GM12878 (cell line): ENCODE results near the gene MIA3. TPM values are rescaled to one million over a fixed set of nuclear protein-coding genes. Genes with fewer than 3 reads are reported as not detected.

ENCODE experiments used
- ASH2L ChIP-seq: fragments of 300-600, 200-600 bp; sonication (generic); IDR thresholded peaks from 2 replicates; pipeline ENCODE4 v1.6.1; 2017; ENCODE audit warnings: low read depth, mild to moderate bottlenecking, borderline replicate concordance
- EED ChIP-seq: sonication (generic); IDR thresholded peaks from 2 replicates; pipeline ENCODE4 v1.6.1; 2016; ENCODE audit warnings: antibody characterized with exemption, low read depth
- KAT2A ChIP-seq: conservative IDR thresholded peaks from 2 replicates; pipeline ENCODE4 v1.6.1; 2011; ENCODE audit warnings: low read depth, low read length; ENCODE audit not compliant: control insufficient read depth
- NFIC ChIP-seq: IDR thresholded peaks from 2 replicates; pipeline ENCODE4 v1.6.1; 2012; ENCODE audit warnings: low read depth, mild to moderate bottlenecking, inconsistent platforms, low read length, moderate library complexity
- NFYA ChIP-seq: IDR thresholded peaks from 2 replicates; pipeline ENCODE4 v1.6.1; 2011; ENCODE audit warnings: low read depth, mild to moderate bottlenecking, low read length, improper control_type of control experiment, borderline replicate concordance
- RBBP5 ChIP-seq: fragments of 200-600 bp; sonication (generic); conservative IDR thresholded peaks from 2 replicates; pipeline ENCODE4 v1.6.1; 2016
- SMARCA5 ChIP-seq: fragments of 450-650 bp; IDR thresholded peaks from 2 replicates; pipeline ENCODE4 v1.6.1; 2017; ENCODE audit warnings: mild to moderate bottlenecking
- STAT3 ChIP-seq: IDR thresholded peaks from 2 replicates; pipeline ENCODE4 v1.6.1; 2011; ENCODE audit warnings: low read depth, low read length, improper control_type of control experiment
- ZNF24 ChIP-seq: fragments of 450-650 bp; IDR thresholded peaks from 2 replicates; pipeline ENCODE4 v1.6.1; 2017; ENCODE audit warnings: antibody characterized with exemption, mild to moderate bottlenecking
- polyA plus RNA-seq, 11 experiments: library from polyadenylated mRNA; depleted of rRNA in 4 of 11; unstranded in 6 of 11; stranded (reverse) in 5 of 11; fragments of >200 nt; fragmentation: Nextera tagmentation in 4 of 11; fragmentation: Illumina TruSeq in 1 of 11; extraction: Ambion mirVana in 4 of 11; extraction: Trizol in 1 of 11; gene quantifications; 1 replicate in 1 of 11; 2 replicates in 10 of 11; pipeline versions ENCODE4 v1.2.1 to v1.2.3, GENCODE V29; 2011 to 2016; ENCODE audit warnings: inconsistent platforms in 2 of 11, missing spikeins in 2 of 11, low read depth in 1 of 11
- total RNA-seq, 4 experiments: library from RNA; depleted of rRNA in 3 of 4; stranded (reverse); fragments of >200 nt in 3 of 4; fragmentation: Illumina TruSeq in 1 of 4; extraction: Trizol in 1 of 4; gene quantifications; 2 replicates each; pipeline versions ENCODE4 v1.2.1 to v1.2.3, GENCODE V29; 2013 to 2021
- TF ChIP-seq, protein P1 (sequence below): fragments of 450-650 bp; IDR thresholded peaks from 2 replicates; pipeline ENCODE4 v1.6.1; 2016; ENCODE audit warnings: mild to moderate bottlenecking, moderate library complexity, borderline replicate concordance
- TF ChIP-seq, protein P2 (sequence below): fragments of 450-650 bp; IDR thresholded peaks from 2 replicates; pipeline ENCODE4 v1.6.1; 2017; ENCODE audit warnings: mild to moderate bottlenecking, moderate library complexity
- TF ChIP-seq, protein P3 (sequence below): fragments of 150-350 bp; IDR thresholded peaks from 2 replicates; pipeline ENCODE4 v1.6.1; 2014; ENCODE audit warnings: mild to moderate bottlenecking, low read depth, low read length
- TF ChIP-seq, protein P4 (sequence below): IDR thresholded peaks from 2 replicates; pipeline ENCODE4 v1.6.1; 2012; ENCODE audit warnings: mild to moderate bottlenecking, low read depth, low read length
- TF ChIP-seq, protein P5 (sequence below): IDR thresholded peaks from 2 replicates; pipeline ENCODE4 v1.6.1; 2012; ENCODE audit warnings: low read depth, low read length, improper control_type of control experiment

Gene MIA3
- total and polyA plus RNA-seq, 10 of the 15 experiments (the other 5 are each of a cell fraction or from before 2014, with no cell fraction given): 12.9 to 50.8 (median 30.3) TPM

DNA sequence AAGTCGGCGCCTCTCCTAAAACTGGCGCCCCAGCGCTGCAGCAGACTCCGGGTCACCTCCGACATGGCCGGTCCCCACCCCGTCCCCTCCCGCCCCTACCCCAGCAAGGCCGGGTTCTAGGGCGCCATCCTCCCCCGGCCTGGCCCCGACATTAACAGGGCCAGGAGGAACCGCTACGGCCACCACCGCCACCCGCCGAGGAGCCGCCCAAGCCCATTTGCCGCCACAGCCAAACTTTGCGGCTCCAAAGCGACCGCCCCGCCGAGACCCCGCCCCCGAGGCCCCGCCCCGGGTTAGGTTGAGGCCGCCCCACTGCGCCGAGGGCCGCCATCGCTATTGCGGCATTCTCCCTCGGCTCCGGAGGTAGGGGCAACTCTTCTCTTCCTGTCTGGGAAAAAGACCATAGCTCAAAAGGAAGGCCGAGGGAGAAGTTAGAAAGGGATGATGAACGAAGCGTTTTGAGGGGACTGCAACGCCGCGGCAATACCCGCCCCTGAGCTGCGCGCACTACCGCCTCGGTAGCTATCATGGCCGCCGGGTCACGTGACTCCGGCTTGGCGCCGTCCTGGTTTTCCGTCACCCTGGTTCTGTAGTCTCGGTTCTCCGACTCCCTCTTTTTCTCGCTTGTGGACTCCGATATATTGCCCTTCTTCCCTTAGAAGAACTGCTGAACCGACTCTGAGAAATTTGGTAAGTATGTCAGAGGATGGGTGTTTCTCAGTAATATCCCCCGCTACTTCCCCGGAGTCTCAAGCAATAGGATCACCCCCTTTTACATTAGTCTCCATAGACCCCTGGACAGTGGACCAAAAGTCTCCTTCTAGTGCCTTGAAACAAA, 94.6 kb downstream of the MIA3 start, which contains the start of the genes AIDA and BROX (continued):
- TF ChIP-seq, protein P1, sequence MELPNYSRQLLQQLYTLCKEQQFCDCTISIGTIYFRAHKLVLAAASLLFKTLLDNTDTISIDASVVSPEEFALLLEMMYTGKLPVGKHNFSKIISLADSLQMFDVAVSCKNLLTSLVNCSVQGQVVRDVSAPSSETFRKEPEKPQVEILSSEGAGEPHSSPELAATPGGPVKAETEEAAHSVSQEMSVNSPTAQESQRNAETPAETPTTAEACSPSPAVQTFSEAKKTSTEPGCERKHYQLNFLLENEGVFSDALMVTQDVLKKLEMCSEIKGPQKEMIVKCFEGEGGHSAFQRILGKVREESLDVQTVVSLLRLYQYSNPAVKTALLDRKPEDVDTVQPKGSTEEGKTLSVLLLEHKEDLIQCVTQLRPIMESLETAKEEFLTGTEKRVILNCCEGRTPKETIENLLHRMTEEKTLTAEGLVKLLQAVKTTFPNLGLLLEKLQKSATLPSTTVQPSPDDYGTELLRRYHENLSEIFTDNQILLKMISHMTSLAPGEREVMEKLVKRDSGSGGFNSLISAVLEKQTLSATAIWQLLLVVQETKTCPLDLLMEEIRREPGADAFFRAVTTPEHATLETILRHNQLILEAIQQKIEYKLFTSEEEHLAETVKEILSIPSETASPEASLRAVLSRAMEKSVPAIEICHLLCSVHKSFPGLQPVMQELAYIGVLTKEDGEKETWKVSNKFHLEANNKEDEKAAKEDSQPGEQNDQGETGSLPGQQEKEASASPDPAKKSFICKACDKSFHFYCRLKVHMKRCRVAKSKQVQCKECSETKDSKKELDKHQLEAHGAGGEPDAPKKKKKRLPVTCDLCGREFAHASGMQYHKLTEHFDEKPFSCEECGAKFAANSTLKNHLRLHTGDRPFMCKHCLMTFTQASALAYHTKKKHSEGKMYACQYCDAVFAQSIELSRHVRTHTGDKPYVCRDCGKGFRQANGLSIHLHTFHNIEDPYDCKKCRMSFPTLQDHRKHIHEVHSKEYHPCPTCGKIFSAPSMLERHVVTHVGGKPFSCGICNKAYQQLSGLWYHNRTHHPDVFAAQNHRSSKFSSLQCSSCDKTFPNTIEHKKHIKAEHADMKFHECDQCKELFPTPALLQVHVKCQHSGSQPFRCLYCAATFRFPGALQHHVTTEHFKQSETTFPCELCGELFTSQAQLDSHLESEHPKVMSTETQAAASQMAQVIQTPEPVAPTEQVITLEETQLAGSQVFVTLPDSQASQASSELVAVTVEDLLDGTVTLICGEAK: no peak
- no peak for TF ChIP-seq ZNF24
- no peak for TF ChIP-seq NFYA
- no peak; the same call in 1 of the 2 replicates for TF ChIP-seq NFIC
- TF ChIP-seq, protein P2, sequence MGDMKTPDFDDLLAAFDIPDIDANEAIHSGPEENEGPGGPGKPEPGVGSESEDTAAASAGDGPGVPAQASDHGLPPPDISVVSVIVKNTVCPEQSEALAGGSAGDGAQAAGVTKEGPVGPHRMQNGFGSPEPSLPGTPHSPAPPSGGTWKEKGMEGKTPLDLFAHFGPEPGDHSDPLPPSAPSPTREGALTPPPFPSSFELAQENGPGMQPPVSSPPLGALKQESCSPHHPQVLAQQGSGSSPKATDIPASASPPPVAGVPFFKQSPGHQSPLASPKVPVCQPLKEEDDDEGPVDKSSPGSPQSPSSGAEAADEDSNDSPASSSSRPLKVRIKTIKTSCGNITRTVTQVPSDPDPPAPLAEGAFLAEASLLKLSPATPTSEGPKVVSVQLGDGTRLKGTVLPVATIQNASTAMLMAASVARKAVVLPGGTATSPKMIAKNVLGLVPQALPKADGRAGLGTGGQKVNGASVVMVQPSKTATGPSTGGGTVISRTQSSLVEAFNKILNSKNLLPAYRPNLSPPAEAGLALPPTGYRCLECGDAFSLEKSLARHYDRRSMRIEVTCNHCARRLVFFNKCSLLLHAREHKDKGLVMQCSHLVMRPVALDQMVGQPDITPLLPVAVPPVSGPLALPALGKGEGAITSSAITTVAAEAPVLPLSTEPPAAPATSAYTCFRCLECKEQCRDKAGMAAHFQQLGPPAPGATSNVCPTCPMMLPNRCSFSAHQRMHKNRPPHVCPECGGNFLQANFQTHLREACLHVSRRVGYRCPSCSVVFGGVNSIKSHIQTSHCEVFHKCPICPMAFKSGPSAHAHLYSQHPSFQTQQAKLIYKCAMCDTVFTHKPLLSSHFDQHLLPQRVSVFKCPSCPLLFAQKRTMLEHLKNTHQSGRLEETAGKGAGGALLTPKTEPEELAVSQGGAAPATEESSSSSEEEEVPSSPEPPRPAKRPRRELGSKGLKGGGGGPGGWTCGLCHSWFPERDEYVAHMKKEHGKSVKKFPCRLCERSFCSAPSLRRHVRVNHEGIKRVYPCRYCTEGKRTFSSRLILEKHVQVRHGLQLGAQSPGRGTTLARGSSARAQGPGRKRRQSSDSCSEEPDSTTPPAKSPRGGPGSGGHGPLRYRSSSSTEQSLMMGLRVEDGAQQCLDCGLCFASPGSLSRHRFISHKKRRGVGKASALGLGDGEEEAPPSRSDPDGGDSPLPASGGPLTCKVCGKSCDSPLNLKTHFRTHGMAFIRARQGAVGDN: no peak
- TF ChIP-seq, protein P3, sequence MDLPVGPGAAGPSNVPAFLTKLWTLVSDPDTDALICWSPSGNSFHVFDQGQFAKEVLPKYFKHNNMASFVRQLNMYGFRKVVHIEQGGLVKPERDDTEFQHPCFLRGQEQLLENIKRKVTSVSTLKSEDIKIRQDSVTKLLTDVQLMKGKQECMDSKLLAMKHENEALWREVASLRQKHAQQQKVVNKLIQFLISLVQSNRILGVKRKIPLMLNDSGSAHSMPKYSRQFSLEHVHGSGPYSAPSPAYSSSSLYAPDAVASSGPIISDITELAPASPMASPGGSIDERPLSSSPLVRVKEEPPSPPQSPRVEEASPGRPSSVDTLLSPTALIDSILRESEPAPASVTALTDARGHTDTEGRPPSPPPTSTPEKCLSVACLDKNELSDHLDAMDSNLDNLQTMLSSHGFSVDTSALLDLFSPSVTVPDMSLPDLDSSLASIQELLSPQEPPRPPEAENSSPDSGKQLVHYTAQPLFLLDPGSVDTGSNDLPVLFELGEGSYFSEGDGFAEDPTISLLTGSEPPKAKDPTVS: no peak
- TF ChIP-seq, protein P4, sequence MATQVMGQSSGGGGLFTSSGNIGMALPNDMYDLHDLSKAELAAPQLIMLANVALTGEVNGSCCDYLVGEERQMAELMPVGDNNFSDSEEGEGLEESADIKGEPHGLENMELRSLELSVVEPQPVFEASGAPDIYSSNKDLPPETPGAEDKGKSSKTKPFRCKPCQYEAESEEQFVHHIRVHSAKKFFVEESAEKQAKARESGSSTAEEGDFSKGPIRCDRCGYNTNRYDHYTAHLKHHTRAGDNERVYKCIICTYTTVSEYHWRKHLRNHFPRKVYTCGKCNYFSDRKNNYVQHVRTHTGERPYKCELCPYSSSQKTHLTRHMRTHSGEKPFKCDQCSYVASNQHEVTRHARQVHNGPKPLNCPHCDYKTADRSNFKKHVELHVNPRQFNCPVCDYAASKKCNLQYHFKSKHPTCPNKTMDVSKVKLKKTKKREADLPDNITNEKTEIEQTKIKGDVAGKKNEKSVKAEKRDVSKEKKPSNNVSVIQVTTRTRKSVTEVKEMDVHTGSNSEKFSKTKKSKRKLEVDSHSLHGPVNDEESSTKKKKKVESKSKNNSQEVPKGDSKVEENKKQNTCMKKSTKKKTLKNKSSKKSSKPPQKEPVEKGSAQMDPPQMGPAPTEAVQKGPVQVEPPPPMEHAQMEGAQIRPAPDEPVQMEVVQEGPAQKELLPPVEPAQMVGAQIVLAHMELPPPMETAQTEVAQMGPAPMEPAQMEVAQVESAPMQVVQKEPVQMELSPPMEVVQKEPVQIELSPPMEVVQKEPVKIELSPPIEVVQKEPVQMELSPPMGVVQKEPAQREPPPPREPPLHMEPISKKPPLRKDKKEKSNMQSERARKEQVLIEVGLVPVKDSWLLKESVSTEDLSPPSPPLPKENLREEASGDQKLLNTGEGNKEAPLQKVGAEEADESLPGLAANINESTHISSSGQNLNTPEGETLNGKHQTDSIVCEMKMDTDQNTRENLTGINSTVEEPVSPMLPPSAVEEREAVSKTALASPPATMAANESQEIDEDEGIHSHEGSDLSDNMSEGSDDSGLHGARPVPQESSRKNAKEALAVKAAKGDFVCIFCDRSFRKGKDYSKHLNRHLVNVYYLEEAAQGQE: no peak
- TF ChIP-seq EED: no peak
- no peak for TF ChIP-seq STAT3
- TF ChIP-seq SMARCA5: no peak
- no peak for TF ChIP-seq RBBP5
- no peak for TF ChIP-seq KAT2A
- TF ChIP-seq, protein P5, sequence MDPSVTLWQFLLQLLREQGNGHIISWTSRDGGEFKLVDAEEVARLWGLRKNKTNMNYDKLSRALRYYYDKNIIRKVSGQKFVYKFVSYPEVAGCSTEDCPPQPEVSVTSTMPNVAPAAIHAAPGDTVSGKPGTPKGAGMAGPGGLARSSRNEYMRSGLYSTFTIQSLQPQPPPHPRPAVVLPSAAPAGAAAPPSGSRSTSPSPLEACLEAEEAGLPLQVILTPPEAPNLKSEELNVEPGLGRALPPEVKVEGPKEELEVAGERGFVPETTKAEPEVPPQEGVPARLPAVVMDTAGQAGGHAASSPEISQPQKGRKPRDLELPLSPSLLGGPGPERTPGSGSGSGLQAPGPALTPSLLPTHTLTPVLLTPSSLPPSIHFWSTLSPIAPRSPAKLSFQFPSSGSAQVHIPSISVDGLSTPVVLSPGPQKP: no peak
- TF ChIP-seq ASH2L: no peak
